C4-2B (cell line): ENCODE measurements around the gene RINL.
"Not testable (repeated sequence)": the region's sequence is repeated elsewhere in the genome, so short reads cannot be mapped to it uniquely, and the experiment has no call there.

Experiments used
- ZFX ChIP-seq: fragments of 450-650 bp; IDR thresholded peaks from 2 replicates; pipeline ENCODE4 v1.6.1; 2017
- TF ChIP-seq, protein P1 (sequence below): fragments of 450-650 bp; conservative IDR thresholded peaks from 2 replicates; pipeline ENCODE4 v1.5.1; 2017; ENCODE audit warnings: mild to moderate bottlenecking

GRCh38 chr19:38859631-38860204 lies 18.4 kb downstream of the RINL start:
- TF ChIP-seq, protein P1, sequence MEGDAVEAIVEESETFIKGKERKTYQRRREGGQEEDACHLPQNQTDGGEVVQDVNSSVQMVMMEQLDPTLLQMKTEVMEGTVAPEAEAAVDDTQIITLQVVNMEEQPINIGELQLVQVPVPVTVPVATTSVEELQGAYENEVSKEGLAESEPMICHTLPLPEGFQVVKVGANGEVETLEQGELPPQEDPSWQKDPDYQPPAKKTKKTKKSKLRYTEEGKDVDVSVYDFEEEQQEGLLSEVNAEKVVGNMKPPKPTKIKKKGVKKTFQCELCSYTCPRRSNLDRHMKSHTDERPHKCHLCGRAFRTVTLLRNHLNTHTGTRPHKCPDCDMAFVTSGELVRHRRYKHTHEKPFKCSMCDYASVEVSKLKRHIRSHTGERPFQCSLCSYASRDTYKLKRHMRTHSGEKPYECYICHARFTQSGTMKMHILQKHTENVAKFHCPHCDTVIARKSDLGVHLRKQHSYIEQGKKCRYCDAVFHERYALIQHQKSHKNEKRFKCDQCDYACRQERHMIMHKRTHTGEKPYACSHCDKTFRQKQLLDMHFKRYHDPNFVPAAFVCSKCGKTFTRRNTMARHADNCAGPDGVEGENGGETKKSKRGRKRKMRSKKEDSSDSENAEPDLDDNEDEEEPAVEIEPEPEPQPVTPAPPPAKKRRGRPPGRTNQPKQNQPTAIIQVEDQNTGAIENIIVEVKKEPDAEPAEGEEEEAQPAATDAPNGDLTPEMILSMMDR = not testable (repeated sequence)
- TF ChIP-seq ZFX = not testable (repeated sequence)
